LNCAP (cell line): ENCODE results near the gene RNF144A.

Experiments
- TF ChIP-seq, protein P1 (sequence below): fragments of 450-650 bp; IDR thresholded peaks from 2 replicates; pipeline ENCODE4 v1.5.1; 2017; ENCODE audit warnings: mild to moderate bottlenecking

Gene RNF144A

DNA sequence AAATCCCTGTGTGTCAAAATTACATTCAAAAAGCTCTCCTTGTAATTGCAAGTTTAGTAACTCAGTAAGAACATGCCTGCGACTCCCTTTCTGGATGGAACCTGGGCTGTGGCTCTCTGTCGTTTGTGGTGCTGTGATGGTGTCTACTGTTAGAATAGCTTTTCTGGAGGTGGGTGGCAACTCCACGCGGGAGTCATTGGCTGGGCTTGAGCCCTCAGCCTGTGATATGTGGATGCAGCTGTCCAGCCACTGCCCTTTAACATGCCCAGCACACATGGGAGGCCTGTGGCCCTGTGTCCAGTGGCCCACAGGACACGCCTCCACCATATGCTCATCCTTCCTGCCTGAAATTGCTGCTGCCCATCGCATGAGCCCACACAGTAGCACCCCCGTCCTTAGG, 124.2 kb downstream of the RNF144A start:
- TF ChIP-seq, protein P1, sequence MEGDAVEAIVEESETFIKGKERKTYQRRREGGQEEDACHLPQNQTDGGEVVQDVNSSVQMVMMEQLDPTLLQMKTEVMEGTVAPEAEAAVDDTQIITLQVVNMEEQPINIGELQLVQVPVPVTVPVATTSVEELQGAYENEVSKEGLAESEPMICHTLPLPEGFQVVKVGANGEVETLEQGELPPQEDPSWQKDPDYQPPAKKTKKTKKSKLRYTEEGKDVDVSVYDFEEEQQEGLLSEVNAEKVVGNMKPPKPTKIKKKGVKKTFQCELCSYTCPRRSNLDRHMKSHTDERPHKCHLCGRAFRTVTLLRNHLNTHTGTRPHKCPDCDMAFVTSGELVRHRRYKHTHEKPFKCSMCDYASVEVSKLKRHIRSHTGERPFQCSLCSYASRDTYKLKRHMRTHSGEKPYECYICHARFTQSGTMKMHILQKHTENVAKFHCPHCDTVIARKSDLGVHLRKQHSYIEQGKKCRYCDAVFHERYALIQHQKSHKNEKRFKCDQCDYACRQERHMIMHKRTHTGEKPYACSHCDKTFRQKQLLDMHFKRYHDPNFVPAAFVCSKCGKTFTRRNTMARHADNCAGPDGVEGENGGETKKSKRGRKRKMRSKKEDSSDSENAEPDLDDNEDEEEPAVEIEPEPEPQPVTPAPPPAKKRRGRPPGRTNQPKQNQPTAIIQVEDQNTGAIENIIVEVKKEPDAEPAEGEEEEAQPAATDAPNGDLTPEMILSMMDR: no peak

DNA sequence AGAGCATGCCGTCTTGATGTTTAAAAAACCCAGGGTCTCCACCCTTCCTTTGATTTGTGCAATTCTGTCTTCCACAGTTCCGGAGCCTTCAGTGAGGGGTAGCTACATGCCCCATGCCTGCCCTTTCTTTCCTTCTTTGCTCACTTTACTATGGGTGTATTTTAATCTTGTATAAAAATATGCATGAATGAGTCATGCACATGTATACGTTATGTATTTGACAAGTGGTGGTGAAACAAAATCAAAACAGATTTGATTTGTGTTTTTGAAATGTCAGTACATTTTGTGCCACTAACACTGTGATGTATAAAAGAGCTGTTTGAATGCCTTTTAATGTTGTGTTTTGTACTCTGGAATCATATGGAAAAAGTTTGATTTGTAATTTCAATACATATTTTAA, 126.5 kb downstream of the RNF144A start:
- TF ChIP-seq, protein P1: no peak

DNA sequence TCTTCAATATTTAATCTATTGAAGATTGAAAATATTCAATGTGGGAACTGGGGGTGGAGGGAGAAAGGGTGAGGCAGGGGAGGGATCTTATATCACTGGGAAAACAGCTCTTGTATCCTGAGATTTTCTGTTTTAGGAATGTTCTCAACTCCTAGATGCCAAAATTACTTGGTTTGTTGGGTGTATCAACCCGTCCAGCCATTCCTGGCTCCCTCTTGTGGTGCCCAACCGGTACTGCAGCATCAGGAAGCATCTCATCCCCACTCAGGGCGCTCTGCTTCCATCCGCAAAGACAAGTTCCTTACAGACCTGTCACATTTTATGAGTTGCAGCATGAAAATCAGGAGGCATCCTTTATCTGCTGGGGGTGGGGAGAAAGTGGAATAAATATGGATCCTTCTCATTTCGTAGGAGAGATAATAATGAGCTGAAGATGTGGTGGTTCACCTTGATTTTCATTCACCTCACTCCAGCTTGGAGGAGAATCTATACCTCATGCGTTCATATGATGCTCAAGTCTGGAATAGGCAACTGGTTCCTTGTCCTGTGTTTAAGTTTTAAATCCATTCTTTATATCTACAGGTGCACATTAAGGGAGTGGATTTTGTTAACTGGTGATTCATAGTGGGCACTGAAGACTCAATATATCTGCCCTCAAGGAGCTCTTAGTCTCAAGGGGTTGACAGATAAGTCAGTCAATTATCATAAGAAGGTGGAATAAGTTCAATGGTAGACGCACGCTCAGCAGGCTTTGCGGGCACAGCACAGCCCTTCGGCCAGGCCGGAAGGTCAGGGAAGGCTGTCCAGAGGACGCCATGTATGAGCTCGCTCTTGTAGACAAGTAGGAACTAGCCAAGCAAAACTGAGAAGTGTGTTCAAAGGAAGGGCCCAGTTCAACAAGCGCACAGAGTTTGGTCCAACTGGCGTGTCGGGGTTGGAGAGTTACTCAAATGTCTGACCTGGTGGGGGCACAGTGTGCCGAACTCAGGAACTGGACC, 127.3 kb downstream of the RNF144A start:
- TF ChIP-seq, protein P1: peak; percentile 93

DNA sequence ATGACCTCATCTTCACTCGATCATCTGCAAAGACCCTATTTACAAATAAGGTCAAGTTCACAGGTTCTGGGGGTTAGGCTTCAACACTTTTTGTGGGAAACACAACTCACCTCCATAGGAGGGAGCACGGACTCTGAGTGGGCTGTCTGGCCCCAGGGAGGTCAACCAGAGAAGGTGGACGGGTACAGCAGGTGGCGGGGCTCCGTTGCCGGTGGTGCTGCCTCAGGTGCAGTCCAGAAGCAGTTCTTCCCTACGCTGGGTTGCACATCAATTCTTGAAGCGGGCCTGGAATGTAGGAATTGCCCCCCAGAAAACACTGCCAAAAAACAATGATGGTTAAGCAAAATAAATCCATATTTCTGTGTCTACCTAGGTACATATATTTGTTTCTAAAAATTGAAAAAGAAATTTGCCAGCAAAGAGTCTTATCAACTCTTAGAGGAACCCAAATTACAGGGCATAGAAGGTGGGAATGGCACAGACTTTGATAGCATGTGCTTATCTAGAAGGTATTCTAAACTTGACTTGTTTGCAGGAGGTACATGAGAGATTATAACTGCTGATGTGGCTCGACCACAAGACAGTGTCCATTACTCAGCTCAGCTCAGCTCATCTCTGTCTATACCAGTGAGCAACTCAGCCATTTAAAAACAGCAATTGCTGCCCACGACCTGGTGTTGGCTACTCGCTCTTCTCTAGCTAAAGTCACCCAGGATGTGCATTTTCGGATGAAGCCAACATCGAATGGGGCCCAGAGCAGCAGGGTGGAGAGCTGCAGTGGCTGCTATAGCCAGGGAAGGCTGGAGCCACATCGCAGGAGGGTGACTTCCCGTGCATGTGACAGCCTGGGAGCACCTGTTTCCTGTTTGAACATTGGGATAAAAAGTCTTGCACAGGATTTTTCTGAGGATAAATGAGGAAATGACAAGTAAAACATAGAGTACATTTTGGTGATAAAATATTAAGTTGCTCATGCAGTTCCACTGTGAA, 128.7 kb downstream of the RNF144A start:
- TF ChIP-seq, protein P1: no peak

DNA sequence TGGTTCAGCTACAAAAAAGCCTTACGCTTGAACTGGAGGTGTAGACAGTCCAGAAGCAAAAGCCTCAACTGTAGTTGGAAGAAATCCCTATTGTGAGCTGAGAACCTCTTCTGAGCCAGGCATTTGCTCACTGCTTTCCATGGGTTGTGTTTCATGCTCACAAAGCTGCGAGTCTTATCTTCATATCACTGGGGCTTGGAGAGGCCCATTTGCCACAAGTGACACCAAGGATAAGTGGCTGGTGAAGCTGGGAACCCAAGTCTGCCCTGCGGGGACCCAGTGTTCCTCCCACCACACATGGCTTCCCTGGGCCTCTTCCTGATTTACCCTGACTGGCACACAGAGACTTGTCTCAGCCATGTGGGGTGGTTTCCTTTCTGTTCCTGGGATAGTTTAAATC, 130.4 kb downstream of the RNF144A start:
- TF ChIP-seq, protein P1: no peak

DNA sequence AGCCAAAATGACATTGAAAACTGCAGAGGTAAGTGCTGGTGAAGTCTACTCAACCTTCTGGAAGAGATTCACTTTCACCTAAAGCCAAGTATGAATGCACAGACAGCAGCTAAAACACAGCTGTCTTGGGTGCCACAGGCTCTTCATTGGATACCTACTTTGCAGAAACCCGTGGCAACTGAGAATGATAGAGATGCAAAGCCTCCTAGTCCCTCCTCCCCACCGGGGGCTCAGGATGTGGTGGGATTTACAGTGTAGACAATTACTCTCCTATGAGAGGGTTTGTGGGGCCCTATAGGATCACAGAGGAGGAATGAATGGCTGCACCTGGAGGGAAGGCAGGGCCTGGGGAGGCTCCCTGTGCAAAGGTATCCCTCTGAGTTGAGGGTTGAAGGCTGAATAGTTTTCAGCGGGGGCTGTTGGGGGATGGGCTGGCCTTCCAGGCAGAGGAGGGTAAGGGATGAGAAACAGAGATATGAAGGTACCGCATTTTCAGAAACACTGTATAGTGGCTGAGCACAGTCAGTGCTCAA, 131.6 kb downstream of the RNF144A start:
- TF ChIP-seq, protein P1: no peak

DNA sequence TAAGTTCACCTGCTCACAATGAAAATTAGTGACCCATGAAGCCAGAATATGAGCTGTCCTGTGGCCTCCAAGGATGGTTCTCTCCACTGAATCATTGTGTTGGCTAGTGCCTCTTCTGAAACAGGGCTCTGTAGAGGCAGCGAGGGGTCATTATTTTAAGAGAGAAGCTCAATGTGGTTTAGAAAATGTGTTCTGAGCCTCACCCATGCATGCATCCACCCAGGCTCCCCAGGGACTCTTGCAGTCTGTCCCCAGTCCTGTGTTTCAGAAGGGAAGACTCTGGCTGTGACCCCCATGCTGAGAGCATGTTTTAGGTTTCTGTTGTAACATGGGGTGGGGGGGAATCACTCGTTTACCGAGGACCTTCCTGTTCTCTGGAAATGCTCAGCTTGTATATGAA, 135.2 kb downstream of the RNF144A start:
- TF ChIP-seq, protein P1: no peak
